Esophagus (tissue), 2 donors: ENCODE measurements around the gene SYNPO. TPM values are rescaled to one million over a fixed set of nuclear protein-coding genes. Genes with fewer than 3 reads are reported as not detected.

ENCODE experiments used
- H3K27ac ChIP-seq, 2 donors: one replicate each; pipeline ENCODE4 v1.5.1; 2013; ENCODE audit warnings: low read depth in 2 of 2, mild to moderate bottlenecking in 2 of 2, inconsistent platforms in 1 of 2, low read length in 1 of 2, moderate library complexity in 1 of 2
- H3K27me3 ChIP-seq, 2 donors: one replicate each; pipeline ENCODE4 v1.6.1; 2013; ENCODE audit warnings: low read length in 2 of 2, control low read depth in 1 of 2, mild to moderate bottlenecking in 1 of 2; ENCODE audit not compliant: insufficient read depth in 2 of 2, control insufficient read depth in 1 of 2
- H3K36me3 ChIP-seq, 2 donors: one replicate each; pipeline ENCODE4 v1.6.1; 2013; ENCODE audit warnings: low read length in 1 of 2; ENCODE audit not compliant: control insufficient read depth in 2 of 2, insufficient read depth in 2 of 2
- H3K4me1 ChIP-seq, 2 donors: one replicate each; pipeline ENCODE4 v1.6.1; 2013; ENCODE audit warnings: low read length in 1 of 2; ENCODE audit not compliant: control insufficient read depth in 2 of 2, insufficient read depth in 2 of 2
- H3K4me3 ChIP-seq, 2 donors: one replicate each; pipeline ENCODE4 v1.5.1; 2013; ENCODE audit warnings: low read length in 2 of 2, mild to moderate bottlenecking in 2 of 2, low read depth in 1 of 2, moderate library complexity in 1 of 2
- H3K9me3 ChIP-seq, 2 donors: one replicate each; pipeline ENCODE4 v1.6.1; 2013; ENCODE audit warnings: mild to moderate bottlenecking in 2 of 2, low read depth in 1 of 2, low read length in 1 of 2, moderate library complexity in 1 of 2; ENCODE audit not compliant: control insufficient read depth in 2 of 2, insufficient read depth in 1 of 2
- WGBS, 2 donors: extraction: QIAGEN DNeasy Blood & Tissue Kit; methylation state at CpG; one replicate each; pipeline ENCODE4 v1.1.7; 2013; 5-methylcytosine and 5-hydroxymethylcytosine counted together
- polyA plus RNA-seq, 2 donors: library from polyadenylated mRNA; stranded (reverse); fragments of 200-250 nt; gene quantifications; one replicate each; pipeline ENCODE4 v1.2.3, GENCODE V29; 2013
- donor health status: healthy with polysubstance abuse.
- donor health status: Bipolar disorder and iron deficiency.

The SYNPO gene
- polyA plus RNA-seq, 2 donors = 4.3 to 5.0 TPM

- no peaks in the 10 kb centered on the region for H3K27me3 ChIP-seq
- H3K27ac ChIP-seq = no peak overlapping the region
- H3K36me3 ChIP-seq = no peaks in the 10 kb centered on the region
- WGBS, 2 donors = 56 to 68% methylated on average over 6 of the region's 6 CpGs
- peaks cover 0 to 2% of the 10 kb centered on the region in 2 donors for H3K4me1 ChIP-seq
- no peak overlapping the region for H3K4me3 ChIP-seq
- H3K9me3 ChIP-seq = no peaks in the 10 kb centered on the region
Measured at GRCh38 chr5:150605546-150605945, 34.9 kb upstream of the SYNPO start.

DNA sequence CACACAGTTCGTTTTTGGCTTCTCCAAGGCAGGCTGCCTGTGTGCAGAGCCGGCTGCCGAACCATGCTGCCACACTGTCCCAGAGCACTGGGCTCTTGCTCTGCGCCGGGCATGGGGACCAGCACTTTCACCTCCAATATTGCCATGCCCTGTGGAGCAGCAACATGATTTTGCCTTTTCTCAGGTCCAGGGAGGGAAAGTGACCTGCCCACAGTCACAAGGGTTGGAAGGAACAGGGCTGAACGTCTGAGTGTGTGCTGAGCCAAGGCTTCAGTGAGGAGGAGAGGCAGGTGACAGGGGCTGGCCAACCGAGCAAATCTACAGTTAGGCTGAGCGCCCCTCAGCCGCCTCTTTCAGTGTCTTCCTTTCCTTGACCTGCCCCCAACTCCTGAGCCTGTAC, 34.0 kb upstream of the SYNPO start:
- no peak overlapping the region for H3K27ac ChIP-seq
- no peaks in the 10 kb centered on the region for H3K36me3 ChIP-seq
- no peak overlapping the region for H3K4me3 ChIP-seq
- peaks cover 2% of the 10 kb centered on the region in 2 donors for H3K4me1 ChIP-seq
- H3K9me3 ChIP-seq = no peaks in the 10 kb centered on the region
- 77 to 81% methylated on average over 9 of the region's 9 CpGs for WGBS, 2 donors
- no peaks in the 10 kb centered on the region for H3K27me3 ChIP-seq

DNA sequence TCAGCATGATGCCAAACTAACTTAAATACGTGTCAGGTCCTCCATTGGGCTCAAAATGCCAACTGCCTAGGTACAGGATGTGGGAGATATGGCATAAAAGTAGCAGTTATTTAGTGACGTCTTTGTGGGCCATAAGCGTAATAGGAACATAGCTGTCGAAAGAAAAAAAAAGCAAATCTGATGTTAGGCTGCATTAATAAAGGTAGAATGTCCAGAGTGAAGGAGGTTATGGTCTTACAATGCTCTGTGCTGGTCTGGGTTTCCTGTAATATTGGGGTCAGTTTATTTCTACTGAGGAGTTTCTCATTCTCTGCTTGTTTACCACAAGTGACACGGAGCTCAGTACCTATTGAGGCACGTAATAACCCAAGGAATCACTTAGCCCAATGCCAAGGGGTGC, 33.4 kb upstream of the SYNPO start:
- H3K27ac ChIP-seq = no peak overlapping the region
- H3K4me3 ChIP-seq = no peak overlapping the region
- 88% methylated on average over 6 of the region's 6 CpGs for WGBS, 2 donors
- H3K9me3 ChIP-seq = no peaks in the 10 kb centered on the region
- H3K27me3 ChIP-seq = no peaks in the 10 kb centered on the region
- no peaks in the 10 kb centered on the region for H3K36me3 ChIP-seq
- H3K4me1 ChIP-seq = peaks cover 2 to 3% of the 10 kb centered on the region in 2 donors

GRCh38 chr5:150607991-150608390, 32.5 kb upstream of the SYNPO start:
- WGBS, 2 donors = 88 to 89% methylated on average over 4 of the region's 4 CpGs
- H3K36me3 ChIP-seq = no peaks in the 10 kb centered on the region

DNA sequence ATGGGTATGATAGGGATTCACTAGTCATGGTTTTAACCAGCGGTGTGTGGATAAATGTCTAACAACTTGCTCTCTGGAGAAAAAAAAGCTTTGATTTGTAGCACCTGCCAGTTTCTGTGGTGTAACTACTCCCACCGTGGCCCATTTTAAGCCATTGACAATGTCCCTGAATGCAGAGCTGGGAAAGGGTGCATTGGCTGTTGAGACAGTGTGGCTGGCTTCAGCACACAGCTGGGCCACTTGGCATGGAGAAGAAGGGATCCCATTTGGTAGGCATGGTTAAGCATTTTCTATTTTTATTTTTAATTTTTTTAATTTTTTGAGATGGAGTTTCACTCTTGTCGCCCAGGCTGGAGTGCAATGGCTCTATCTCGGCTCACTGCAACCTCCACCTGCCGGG, 31.5 kb upstream of the SYNPO start:
- peaks cover 4 to 9% of the 10 kb centered on the region in 2 donors for H3K4me1 ChIP-seq
- no peaks in the 10 kb centered on the region for H3K36me3 ChIP-seq
- no peak overlapping the region for H3K27ac ChIP-seq
- 73 to 82% methylated on average over 5 of the region's 5 CpGs for WGBS, 2 donors
- no peaks in the 10 kb centered on the region for H3K9me3 ChIP-seq
- H3K4me3 ChIP-seq = no peak overlapping the region
- no peaks in the 10 kb centered on the region for H3K27me3 ChIP-seq

More at GRCh38 chr5:150607991-150608390, 32.5 kb upstream of the SYNPO start:
- Histone ChIP-seq H3K27ac (no peak overlapping the region), H3K4me3 (no peak overlapping the region), H3K27me3 (no peaks in the 10 kb centered on the region), H3K4me1 (peaks cover 2 to 4% of the 10 kb centered on the region in 2 donors), H3K9me3 (no peaks in the 10 kb centered on the region)

- WGBS, 2 donors = 63 to 65% methylated on average over 7 of the region's 7 CpGs
- Histone ChIP-seq H3K27ac (peak overlapping the region; percentile 57 to 66), H3K27me3 (no peaks in the 10 kb centered on the region), H3K4me3 (no peak overlapping the region), H3K4me1 (peaks cover 9 to 20% of the 10 kb centered on the region in 2 donors), H3K36me3 (no peaks in the 10 kb centered on the region), H3K9me3 (no peaks in the 10 kb centered on the region)
Measured at GRCh38 chr5:150609843-150610584, 30.4 kb upstream of the SYNPO start.

- 64 to 70% methylated on average over 6 of the region's 6 CpGs for WGBS, 2 donors
- H3K9me3 ChIP-seq = no peaks in the 10 kb centered on the region
- peak overlapping the region; percentile 6 to 56 for H3K27ac ChIP-seq
- H3K4me1 ChIP-seq = peaks cover 12 to 24% of the 10 kb centered on the region in 2 donors
- H3K4me3 ChIP-seq = no peak overlapping the region
- no peaks in the 10 kb centered on the region for H3K36me3 ChIP-seq
- no peaks in the 10 kb centered on the region for H3K27me3 ChIP-seq
Measured at GRCh38 chr5:150611026-150611425, 29.4 kb upstream of the SYNPO start.

- Histone ChIP-seq H3K4me1 (peaks cover 13 to 30% of the 10 kb centered on the region in 2 donors), H3K9me3 (no peaks in the 10 kb centered on the region), H3K36me3 (no peaks in the 10 kb centered on the region), H3K27ac (peak overlapping the region in 1 of 2 donors; percentile 2), H3K27me3 (no peaks in the 10 kb centered on the region), H3K4me3 (no peak overlapping the region)
- WGBS, 2 donors = 49 to 54% methylated on average over 4 of the region's 4 CpGs
Measured at GRCh38 chr5:150612405-150612804, 28.1 kb upstream of the SYNPO start.

DNA sequence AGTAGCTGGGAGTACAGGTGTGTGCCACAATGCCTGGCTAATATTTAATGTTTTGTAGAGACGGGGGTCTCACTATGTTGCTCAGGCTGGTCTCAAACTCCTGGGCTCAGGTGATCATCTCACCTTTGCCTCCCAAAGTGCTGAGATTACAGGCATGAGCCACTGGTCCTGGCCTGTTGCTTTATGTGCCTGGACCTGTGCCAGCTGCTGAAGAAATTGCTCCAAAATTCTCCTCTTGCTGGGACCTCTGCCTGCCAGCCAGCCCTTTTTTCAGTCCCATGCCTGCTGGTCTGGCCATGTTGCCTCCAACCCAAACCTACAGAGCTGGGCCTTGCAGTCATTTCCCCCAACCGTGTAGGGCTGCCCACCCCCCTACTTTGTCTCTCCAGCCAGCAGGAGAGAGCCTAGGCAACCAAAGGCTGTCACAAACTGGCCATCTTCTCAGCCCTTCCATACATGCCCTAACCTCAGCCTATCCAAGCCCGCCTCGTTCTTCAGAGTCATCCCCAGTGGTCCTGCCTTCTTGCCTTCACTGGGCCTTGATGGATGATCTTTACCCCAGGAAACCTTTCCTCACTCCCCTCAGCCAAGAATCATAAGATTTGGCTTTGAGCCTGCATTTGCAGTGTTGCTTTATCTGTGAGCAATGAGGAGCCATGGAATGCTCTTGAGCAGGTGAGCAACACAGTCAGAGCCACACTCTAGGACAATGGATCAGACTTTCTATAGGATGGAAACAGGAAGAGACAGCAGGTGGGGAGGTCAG, 27.4 kb upstream of the SYNPO start:
- Histone ChIP-seq H3K4me1 (peaks cover 15 to 31% of the 10 kb centered on the region in 2 donors), H3K27me3 (no peaks in the 10 kb centered on the region), H3K36me3 (no peaks in the 10 kb centered on the region), H3K4me3 (no peak overlapping the region), H3K27ac (peak overlapping the region in 1 of 2 donors; percentile 38), H3K9me3 (no peaks in the 10 kb centered on the region)
- 49 to 55% methylated on average over 4 of the region's 4 CpGs for WGBS, 2 donors
